HPDE6-E6E7 (cell line): Measurements from ENCODE around the gene ZDHHC21.

ENCODE experiments used
- DNase-seq: peaks from one replicate; pipeline ENCODE4 v3.0.0; 2011; ENCODE audit warnings: missing footprints; ENCODE audit errors: extremely low spot score

The ZDHHC21 gene

GRCh38 chr9:14616188-14616982 lies 76.8 kb downstream of the ZDHHC21 start:
- DNase-seq: no peak

GRCh38 chr9:14608540-14608939 lies 84.7 kb downstream of the ZDHHC21 start:
- DNase-seq: no peak

- DNase-seq: no peak
These were observed 95.9 kb downstream of the ZDHHC21 start for GRCh38 chr9:14597171-14597799.

GRCh38 chr9:14593406-14593805 lies 99.8 kb downstream of the ZDHHC21 start:
- DNase-seq: no peak

- no peak for DNase-seq
These were observed 101.8 kb downstream of the ZDHHC21 start for GRCh38 chr9:14591411-14591810.

- no peak for DNase-seq
These were observed 107.3 kb downstream of the ZDHHC21 start for GRCh38 chr9:14585730-14586473.

- DNase-seq: no peak
These were observed 108.7 kb downstream of the ZDHHC21 start for GRCh38 chr9:14584571-14584970.

- no peak for DNase-seq
These were observed 115.2 kb downstream of the ZDHHC21 start for GRCh38 chr9:14578030-14578429.

GRCh38 chr9:14574173-14574572 lies 119.1 kb downstream of the ZDHHC21 start:
- DNase-seq: no peak

- DNase-seq: no peak
These were observed 119.9 kb downstream of the ZDHHC21 start for GRCh38 chr9:14573319-14573718.

GRCh38 chr9:14565352-14566016 lies 127.7 kb downstream of the ZDHHC21 start:
- no peak for DNase-seq

- no peak for DNase-seq
These were observed 129.2 kb downstream of the ZDHHC21 start for GRCh38 chr9:14563902-14564624.

- DNase-seq: no peak
These were observed 131.3 kb downstream of the ZDHHC21 start for GRCh38 chr9:14561929-14562405.
